H4 (cell line): ENCODE measurements around the gene SNX20. TPM values are rescaled to one million over a fixed set of nuclear protein-coding genes. Genes with fewer than 3 reads are reported as not detected.

Source experiments
- DNase-seq: peaks from one replicate; pipeline ENCODE4 v3.0.0-alpha.2; 2015; ENCODE audit warnings: low spot score
- total RNA-seq: library from RNA; depleted of rRNA; stranded (reverse); fragments of >200 nt; shearing (Covaris generic); gene quantifications from 2 replicates; pipeline ENCODE4 v1.2.3, GENCODE V29; 2014; rRNA removed

SNX20 gene, protein sequence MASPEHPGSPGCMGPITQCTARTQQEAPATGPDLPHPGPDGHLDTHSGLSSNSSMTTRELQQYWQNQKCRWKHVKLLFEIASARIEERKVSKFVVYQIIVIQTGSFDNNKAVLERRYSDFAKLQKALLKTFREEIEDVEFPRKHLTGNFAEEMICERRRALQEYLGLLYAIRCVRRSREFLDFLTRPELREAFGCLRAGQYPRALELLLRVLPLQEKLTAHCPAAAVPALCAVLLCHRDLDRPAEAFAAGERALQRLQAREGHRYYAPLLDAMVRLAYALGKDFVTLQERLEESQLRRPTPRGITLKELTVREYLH
- total RNA-seq: not detected in 2 replicates

DNA sequence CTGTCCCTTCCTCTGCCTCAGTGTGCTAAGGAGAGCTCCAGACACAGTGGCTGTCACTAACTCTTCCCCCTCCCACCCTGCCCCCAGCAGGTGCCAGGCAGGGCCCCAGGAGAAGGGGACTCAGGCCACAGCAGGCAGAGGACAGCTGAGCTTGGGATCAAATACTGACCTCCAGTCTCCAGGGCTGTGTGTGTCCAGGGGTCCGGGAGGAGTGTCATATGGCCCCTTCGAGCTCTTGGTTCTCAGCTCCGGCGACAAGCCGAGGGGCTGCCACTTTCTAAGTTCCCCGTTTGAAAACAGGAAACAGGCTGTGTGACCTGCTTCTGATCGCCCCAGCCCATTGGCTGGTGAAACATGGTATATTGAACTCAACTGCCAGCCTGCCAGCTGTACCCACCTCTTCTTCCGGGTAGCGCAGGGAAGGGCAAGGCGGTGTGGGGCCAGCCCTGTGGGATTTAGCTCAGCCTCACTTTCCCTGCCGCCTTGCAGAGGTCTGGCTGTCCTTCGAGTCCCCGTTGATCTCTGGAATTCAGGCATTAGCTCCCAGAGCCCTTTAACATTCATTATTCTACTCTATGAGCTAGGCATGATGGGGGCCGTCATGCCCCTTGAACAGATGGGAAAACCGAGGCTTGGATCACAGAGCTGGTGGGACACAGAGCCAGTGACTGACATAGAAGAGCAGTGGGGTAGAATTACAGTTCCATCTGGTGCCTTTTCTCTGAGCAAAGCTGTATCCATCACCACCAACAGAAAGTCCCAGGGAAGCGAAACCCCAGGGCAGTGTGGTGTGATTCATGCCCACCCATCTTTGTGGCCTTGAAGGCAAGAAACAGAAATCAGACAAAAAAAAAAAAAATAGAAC lies at the start of gene SNX20:
TSS of gene SNX20 (minus strand) at position 292 of the 865 bp plus-strand sequence. CDS start 3,786 bp downstream, outside the sequence.
- DNase-seq: no peak

DNA sequence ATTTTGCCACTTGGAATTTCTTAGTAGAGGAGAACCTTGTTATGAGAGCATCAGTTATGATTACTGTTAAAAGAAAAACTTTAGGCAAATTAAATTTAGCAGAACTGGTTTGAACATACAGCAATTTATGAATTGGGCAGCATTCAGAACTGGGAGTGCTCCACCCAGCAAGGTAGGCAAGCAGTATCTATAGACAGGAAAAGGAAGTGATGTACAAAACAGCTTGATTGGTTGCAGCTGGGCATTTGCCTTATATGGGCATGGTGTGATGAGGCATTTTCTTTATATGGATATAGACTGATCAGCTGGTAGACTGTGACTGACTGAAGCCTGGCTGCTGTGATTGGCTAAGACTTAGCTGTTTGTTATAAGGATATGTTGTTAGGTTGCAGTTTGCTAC lies 43.2 kb upstream of the SNX20 start:
- DNase-seq: no peak

DNA sequence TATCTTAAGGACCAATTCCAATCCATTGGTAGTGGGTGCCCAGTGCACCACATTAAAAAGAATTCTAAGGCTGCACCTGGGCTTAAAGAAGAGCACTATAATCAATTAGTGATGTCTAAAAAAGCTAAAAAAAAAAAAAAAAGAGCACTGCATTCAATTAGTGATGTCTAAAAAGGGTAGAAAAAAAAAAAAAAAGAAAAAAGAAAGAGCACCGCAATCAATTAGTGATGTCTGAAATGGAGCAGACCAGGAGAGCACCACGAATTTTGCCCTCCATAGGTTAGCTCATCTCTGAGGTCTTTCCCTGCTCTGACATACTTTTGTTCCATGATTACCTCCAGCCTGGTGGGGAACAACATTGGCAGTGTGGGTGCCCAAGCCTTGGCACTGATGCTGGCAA lies 41.8 kb upstream of the SNX20 start:
- DNase-seq: no peak

DNA sequence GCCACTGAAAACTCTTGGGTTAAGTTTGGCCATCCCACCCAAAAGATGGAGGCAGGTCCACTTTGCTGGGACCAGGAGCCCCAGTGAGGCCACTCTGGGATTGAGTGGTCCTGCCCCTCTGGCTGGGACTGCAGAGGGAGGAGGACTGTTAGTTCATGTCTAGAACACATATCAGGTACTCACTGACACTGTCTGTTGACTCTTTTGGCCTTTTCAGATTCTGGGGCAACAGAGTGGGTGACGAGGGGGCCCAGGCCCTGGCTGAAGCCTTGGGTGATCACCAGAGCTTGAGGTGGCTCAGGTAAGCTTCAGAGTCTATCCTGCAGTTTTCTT lies 41.3 kb upstream of the SNX20 start:
- no peak for DNase-seq

- no peak for DNase-seq
Measured at GRCh38 chr16:50721549-50722404, 40.7 kb upstream of the SNX20 start.

DNA sequence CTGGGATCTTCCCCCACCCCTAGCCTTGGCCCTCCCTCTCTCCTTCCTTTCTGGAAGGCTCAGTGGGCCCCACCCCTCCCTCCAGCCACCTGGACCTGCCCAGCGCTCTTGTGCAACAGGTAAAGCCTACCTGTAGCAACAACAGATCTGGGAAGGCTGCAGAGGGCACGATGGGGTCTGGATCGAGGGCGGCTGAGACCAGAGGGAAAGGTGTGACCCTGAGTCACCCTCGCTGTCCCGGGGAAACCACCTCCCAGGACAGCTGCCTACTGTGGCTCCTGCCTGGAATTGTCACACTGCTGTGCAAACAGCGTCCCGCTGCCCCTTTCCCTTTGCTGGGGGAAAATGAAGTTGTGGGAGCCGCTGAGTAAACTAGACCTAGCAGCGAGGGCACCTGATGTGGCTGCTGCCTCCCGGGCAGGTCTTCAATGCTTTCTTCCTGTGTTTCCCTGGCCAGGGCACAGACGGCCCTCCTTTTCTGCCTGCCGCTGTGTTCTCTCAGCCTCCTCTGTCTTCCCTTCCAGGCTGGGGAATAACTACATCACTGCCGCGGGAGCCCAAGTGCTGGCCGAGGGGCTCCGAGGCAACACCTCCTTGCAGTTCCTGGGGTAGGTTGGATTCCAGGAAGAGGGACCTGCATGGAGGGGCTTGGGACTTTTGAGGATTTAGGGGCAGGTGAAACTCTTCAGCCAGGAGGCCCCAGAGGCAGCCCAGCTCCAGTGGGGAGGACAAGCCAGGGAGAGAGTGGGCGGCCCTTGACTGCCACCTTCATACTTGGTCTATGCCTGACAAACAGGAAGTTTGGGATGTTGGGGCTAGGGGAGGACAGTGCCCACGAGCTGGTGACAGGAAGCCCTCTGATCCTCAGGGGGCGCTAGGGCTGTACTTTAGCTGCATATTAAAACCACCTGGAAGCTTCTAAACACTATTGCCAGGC lies 38.6 kb upstream of the SNX20 start:
- DNase-seq: no peak

- no peak for DNase-seq
Measured at GRCh38 chr16:50718761-50719400, 37.8 kb upstream of the SNX20 start.

DNA sequence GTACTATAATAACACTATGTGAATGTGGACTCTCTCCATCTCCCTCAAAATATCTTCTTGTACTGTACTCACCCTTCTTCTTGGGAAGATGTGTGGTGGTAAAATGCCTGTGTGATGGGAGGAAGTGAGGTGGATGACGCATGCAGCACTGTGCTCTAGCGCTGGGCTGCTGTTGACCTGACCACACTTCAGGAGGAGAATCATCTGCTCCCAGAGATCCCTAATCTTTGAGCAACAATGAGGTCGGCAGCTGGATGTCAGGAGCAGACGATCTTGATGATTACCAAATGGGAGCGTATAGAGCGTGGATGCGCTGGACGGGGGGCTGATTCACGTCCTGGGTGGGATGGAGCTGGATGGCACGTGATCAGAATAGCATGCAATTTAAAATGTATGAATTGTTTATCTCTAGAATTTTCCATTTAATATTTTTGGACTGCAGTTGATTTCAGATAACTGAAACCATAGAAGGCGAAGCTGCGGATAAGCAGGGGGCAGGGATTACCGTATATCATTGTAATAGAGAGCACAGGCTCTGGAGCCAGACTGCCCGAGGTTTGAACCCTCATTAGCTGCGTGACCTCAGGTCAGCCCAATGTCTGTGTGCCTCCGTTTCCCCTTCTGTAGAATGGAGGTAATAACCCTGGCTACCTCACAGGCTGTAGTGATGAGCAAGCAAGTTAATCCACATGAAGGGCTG lies 37.1 kb upstream of the SNX20 start:
- no peak for DNase-seq

DNA sequence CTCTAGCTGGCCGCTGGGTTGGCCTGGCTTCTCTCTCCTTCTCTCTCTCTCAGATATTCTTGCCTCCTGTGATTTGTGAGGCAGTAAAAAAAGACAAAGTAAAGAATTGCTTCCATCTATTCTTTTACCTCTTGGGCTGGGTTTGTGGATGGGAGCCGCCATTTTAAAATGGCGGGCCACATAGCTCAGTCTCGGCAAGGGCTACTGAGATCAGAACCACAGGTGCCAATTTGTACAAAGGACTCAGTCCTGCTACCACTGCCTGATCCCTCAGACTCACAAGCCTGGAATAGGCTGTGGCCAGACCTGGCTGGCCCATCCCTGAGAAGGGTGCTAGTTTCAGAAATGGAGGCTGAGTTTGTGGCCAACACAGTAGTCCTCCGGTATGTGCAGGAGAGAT lies 36.4 kb upstream of the SNX20 start:
- DNase-seq: no peak

DNA sequence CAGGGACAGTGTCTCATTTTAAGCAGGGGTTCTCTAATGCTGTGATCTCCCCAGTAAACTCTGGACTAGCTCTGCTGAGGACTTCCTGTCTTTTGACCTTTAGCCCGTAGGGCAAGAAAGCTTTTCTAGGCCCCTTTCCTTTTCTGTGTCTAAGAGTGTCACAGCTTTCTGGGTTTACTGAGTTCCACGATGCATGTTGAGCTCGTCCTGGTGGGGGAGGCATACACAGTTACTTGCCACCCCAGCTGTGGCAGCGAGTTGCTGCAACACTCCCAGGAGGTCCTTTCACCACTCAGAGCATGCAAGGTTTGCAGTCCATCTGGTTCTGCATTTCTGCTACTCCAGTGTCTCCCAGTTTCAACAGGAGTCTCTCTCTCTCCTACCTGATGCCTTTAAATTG lies 36.0 kb upstream of the SNX20 start:
- DNase-seq: no peak

GRCh38 chr16:50712956-50713355 lies 31.8 kb upstream of the SNX20 start:
- no peak for DNase-seq

GRCh38 chr16:50712560-50712898 lies 31.4 kb upstream of the SNX20 start:
- no peak for DNase-seq

- no peak for DNase-seq
Measured at GRCh38 chr16:50711862-50712559, 30.9 kb upstream of the SNX20 start.

GRCh38 chr16:50711040-50711439 lies 29.9 kb upstream of the SNX20 start:
- no peak for DNase-seq

- DNase-seq: no peak
Measured at GRCh38 chr16:50709980-50710379, 28.9 kb upstream of the SNX20 start.

DNA sequence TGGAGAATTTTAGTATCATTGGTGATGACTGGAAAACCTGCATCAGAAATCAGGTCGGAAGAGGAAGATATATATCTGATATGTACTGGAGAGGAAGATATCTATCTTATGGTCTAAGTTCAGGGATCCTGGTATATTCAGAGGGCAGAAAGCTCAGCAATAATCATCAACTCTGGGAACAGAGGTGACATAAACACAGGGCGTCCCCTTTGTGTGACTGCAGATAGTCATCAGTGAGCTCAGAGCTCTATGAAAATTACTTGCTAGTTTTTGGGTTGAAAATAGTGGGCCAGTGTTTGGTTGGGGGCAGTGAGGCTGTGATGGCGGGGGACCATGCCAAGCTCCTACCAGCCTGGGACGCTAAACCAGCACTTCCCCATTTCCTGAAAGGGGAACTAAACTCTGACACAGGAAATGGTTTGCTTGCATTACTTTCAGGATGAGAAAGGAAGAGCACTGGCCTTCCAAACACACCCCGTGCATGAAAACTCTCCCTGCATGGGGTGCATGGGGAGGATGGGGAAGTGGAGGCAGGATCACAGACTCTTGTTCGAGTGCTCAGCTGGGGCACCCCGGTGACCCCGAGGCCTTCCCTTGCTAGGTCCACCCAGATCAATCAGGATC lies 28.1 kb upstream of the SNX20 start:
- no peak for DNase-seq

DNA sequence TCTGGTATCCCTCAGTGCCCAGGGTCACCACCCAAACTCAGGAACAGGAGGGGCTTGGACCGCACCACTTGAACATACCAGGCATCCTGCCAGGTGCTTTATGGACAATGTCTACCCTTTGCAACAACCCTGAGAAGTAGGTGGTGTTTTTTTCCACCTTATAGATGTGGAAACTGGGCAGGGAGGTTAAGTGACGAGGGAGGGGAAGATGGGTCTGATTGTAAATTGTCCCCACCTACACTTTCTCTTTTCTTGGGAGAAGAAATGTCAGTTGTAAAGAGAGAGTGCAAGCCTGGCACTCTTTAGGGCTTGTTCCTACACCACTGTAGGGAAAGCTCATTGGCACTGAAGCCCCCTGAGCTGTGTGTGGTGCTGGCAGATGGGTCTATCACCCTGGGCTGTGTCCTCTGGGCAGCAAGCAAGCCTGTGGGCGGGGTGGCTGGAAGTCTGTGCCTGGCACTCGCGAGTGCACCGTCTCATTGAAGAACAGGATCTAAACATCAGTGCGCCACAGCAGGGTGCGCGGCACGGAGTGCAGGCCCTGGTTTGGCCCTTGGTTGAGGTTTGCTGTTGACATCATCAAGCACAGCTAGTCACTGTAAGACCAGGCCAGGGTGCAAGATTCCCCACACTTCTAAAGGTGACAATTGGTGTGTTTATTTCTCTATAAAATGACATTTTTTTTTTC lies 27.4 kb upstream of the SNX20 start:
- DNase-seq: no peak

DNA sequence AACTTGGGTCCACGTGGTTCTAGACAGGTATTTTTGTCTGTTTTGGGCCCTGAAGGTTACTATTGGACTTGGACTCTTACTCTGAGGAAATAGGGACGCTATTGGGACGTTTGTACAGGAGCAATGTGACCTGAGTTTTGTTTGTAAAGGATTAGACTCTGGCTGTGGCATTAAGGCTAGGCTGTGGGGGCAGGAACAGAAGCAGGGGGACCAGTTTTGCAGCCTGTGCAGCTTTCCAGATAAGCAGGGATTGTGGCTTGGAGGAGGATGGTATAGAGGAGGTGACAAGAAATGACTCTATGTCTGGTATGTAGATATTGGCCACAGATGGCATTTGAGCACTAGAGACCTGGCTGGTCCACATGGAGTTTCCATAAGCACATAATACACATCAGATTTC lies 25.1 kb upstream of the SNX20 start:
- no peak for DNase-seq
